Measurements from ENCODE around the gene PALLD.
A peak's percentile ranks its signal among the peaks of the same experiment; 100 is the strongest.

Gene PALLD

DNA sequence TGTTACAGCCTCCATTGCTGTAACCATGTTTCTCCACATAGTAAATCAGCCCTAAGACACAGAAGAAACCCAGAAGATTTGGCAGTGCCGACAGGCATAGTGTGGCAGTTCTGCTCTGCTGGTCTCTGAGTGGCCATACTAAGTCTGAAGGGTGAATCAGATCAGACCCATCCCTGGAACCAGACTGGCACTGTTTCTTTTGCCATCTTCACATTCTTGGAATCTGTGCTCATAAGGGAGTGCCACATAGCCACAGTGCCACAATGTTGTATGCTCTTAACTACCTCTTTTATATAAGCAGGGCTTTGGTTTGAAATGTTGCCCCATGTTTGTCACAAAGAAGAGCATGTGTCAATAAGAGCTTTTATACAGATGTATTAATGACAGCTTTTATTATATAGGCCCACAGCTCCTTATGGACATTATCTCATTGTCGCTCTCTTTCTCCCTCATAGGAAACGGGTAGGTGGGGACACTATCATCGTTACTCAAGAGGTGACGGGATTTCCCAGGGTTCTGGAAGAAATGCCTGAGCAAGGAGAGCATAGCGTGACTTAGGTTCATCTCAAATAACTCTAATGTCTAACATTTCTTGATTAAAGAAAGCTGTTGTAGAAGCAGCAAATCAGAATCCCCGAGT is 385.0 kb downstream of the PALLD start:
- no peak for DNase-seq

DNA sequence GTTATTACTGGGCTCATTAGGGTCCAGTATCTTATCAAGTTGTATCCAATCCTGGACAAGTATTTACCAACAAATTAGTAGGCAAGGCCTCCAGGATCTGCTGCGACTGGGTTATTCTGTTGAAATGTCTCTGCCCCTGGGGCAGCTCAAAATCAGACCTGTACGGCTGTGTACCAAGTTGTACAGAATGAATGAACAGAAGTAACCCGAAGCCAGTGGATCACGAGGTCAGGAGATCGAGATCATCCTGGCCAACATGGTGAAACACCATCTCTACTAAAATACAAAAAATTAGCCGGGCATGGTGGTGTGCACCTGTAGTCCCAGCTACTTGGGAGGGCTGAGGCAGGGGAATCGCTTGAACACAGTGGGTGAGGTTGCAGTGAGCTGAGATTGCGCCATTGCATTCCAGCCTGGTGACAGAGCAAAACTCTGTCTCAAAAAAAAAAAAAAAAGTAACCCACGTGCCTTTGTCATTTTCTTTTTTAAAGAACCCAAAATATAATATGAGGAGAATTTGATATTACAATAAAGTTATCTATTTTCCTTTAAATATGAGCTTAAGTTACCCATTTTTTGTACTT is 385.9 kb downstream of the PALLD start:
- peak; percentile 65 for DNase-seq

DNA sequence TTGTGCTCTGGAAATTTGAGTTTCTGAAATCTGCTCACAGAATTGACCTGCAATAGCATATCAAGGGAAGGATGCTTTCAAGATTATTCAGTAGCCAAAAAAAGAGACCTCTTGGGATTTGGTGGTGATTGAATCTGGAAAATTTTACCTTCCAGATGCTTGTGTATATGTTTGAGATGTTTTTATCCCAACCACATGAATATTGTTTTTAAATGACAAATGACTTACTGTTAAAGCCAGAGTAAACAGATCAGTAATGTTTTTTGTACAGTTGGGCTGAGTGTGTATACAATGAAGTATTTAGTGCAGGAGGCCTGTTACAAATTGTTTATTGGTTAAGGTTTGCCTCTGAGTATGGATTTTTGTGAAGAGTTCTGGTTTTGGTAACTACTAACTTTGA is 386.7 kb downstream of the PALLD start:
- DNase-seq = peak; percentile 58

DNA sequence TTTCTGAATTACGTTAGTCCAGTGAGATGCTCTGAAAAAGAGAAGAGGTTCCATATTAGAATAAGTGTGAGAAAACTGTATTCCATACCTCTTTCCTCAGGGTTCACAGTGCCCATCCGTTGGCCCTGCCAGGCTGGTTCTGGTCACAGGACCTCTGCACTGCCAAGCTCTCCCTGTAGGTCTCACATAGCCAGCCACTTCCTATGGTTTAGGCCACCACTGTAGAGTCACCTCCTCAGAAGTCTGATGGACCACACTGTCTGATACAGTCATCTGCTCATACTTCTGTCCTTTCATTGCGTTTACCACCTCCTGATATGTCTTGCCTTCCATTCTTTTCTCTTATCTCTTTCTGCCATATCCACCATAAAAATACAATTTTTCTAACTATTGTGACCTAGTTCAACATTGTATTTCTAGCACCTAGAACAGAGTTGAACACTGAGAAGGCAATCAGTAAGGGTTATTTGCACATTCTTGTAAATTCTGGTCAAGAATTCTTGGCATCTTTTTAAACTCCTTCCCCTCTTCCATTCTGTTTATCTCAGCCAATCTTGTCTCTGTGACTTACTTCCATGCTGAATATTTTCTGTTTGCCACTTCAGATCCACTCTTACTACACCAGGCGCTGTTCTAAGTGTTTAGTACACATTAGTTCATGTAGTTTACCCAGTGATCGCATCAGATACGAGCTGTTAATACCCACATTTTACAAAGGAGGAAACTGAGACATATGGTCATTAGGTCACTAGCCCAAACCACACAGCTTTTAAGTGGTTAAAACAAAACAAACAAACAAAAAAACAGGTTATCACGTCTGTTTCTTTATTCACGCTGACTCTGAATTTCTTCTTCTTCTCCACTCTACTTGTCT is 387.6 kb downstream of the PALLD start:
- no peak for DNase-seq

- DNase-seq = no peak
Observed at GRCh38 chr4:168885400-168885799, 388.5 kb downstream of the PALLD start.

GRCh38 chr4:168886351-168886750 is 389.5 kb downstream of the PALLD start:
- DNase-seq = peak; percentile 70

GRCh38 chr4:168887809-168888208 is 391.0 kb downstream of the PALLD start:
- DNase-seq = no peak

DNA sequence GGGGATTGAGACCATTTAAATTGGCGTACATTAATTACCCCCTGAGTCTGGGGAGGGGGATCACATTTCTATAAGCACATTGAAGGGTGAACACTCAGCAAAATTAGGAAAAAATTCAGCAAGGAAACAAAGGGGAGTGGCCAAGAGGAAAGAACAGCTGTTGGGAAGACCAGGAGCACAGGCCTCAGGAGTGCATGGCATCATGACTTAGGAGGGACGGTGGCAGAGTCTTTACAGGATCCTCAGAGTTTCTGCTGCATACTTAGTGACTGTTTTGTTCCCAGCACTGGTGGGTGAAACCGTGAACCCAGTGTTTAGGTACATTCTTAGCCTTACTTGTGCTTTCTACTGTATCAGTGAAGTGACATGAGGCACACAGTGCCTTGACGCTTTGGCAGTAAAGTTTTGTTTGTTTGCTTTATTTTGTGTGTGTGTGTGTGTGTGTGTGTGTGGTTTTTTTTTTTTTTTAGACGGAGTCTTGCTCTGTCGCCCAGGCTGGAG is 391.9 kb downstream of the PALLD start:
- no peak for DNase-seq

- DNase-seq = no peak
Observed at GRCh38 chr4:168891086-168891485, 394.2 kb downstream of the PALLD start.

GRCh38 chr4:168891688-168892087 is 394.8 kb downstream of the PALLD start:
- no peak for DNase-seq

GRCh38 chr4:168892475-168892874 is 395.6 kb downstream of the PALLD start:
- DNase-seq = no peak

GRCh38 chr4:168893205-168893604 is 396.4 kb downstream of the PALLD start:
- DNase-seq = no peak

GRCh38 chr4:168893807-168894206 is 397.0 kb downstream of the PALLD start:
- no peak for DNase-seq

DNA sequence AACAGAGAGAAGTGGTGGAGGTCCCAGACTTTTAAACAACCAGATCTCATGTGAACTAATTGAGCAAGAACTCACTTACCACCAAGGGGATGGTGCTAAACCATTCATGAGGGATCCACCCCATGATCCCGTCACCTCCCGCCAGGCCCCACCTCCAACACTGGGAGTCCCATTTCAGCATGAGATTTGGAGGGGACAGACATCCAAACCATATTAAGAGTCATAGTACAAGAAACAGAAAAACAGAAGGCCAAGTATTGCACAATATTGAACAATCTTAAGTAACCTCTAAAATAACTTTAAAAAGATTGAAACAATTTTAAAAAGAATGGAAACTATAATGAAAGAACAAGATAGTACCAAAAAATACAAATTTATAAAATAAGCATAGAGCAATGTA is 403.2 kb downstream of the PALLD start:
- DNase-seq = no peak

DNA sequence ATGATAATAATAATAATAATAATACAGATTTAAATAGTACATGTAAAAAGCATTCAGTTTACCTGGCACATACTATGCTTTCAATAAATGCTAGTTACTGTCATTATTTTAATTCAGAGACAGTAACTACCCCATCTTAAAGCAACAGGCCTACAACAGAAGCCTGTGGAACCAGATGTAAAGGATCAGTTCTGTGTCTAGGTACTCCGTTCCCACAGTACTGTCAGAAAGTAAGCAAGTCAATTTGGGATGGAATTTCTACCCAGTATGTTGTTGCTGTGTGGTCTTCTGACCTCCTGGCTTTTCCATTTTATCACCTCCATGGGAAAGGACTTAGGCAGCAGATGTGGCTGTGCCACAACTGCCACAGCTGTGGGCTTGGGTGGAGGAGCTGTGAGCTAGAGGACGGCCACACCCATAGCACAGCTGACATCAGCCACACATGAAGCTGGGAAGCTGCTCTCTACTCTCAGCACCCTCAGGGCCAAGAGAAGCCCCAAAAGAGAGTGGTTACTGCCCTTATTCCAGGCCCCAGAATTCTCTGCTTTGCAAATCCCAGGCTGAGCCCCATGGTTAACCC is 410.4 kb downstream of the PALLD start:
- DNase-seq = peak; percentile 28

DNA sequence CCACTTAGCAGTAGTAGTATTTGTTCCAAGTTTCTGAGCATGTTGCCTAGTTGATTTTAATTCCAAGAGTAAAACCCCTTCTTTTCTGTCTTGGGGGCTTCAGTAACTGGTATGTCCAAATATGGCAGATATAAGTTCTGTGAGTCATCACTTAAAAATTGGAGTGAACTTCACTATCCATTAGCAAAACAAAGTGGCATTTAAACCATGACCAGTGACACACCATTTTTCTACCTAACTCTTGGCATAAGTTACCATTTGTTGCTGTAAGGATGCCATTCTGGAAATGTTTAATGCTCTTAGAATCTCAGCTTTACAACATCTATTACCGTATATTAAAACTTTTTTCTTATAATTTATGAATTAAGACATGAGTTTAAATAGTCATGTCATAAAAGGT is 411.2 kb downstream of the PALLD start:
- peak; percentile 73 for DNase-seq

DNA sequence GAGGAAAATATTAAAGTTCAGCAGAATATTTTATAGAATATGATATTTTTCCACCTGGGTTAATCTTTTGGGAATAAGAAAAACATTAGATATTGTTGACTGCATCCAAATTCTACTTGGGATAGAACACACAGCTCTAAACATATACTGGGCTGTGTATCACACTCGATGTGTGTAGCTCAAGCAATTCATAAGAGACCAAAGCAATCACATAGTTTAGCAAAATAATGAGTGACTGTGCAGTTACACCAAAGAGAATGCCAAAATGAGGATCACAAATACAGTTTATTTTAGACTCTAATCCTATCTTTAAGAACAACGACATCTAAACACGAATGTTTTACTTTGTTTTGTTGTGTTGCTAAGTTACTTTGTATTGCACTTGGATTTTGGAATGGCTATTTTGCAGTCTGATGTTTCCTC is 412.0 kb downstream of the PALLD start:
- DNase-seq = no peak

DNA sequence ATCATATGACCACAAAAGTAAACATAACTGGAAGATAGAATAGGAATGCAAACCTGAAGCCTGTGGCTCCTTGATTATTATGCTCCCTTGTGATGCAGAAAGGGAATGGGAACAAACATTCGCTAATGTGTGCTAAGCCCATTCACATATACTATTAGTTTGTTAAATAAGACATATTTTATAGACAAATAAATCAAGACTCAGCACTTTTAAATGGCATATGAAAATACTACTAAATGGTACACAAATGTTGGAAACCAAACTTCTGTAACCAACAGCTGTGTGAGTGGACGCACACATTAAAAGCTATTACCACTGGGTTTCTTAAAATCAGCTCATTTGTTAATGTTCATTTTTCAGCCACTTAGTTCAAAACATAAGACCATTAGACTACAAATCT is 417.2 kb downstream of the PALLD start:
- DNase-seq = no peak

DNA sequence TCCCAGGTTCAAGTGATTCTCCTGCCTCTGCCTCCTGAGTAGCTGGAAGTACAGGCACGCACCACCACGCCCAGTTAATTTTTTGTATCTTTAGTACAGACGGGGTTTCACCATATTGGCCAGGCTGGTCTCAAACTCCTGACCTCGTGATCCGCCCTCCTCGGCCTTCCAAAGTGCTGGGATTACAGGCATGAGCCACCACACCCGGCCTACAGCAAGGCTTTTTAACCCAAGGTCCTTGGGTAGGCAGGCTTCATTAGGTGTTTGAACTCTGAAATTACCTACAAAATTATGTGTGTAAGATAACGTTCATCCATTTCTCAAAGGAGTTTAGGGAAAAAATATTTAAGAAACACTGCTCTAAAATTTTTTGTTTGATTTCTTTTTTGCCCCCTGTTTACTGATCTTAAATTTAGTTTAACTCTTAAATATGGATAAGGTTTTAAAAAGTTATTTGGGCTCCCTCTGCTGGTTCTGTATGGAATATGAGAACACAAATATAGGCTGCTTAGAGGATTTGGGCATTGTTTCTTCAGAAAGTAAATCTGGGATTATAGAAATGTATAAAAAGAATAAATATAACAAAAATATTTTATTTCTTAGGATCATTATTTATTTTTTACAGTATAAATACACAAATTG is 420.4 kb downstream of the PALLD start:
- DNase-seq = peak; percentile 51

GRCh38 chr4:168919706-168920324 is 423.0 kb downstream of the PALLD start:
- no peak for DNase-seq

DNA sequence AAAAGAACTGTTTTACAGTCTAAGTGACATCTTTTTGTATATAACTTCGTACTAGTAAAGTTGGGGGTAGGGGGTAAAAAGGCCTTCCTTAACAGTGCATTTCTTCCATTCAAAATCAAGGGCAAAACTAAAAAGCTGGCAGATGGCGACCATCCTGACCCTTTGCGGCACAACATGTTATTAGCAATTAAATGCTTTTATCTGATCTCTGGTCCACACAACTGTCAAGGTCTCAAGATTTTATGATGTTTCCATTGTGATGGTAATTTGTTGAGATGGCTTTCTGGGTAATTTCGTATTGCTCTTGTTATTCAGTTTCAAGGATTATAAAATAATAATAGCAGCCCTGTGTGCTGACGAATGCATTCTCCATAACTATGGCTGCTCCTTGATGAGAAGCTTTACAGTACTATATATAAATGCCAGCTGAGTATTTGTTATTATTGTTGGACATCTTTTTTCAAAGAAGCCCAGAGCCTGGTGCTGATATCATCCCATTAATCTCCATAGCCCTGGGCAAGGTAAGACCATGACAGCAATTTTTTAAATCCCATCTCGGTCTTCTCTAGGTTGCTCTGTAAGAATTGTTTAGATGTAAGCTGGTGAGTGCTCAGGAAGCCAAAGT is 423.7 kb downstream of the PALLD start:
- DNase-seq = no peak

Data from fibroblast of skin of abdomen (primary cell).